ENCODE results near the gene SAMM50. TPM values are rescaled to one million over a fixed set of nuclear protein-coding genes. Genes with fewer than 3 reads are reported as not detected.

Gene SAMM50
- total RNA-seq, 4 donors from 2014 or later: 31.9 to 38.3 (median 32.1) TPM

DNA sequence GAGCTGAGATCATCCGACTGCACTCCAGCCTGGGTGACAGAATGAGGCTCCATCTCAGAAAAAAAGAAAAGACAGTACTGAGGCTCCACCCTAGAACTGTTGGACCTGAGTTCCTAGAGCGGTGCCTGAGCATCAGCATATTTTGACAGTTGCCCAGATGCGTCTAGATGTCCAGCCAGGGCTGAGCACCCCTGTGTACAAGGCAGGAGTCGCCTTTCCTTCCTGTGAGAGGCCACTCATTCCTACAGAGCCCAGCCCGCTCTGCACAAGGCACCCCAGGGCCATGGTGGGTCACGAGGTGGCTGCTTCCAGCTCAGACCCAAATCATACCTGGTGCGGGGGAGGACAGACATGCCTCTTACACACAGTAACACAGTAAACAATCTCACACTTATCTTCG lies 15.9 kb downstream of the SAMM50 start:
- H3K4me1 ChIP-seq: no peaks in the 10 kb centered on the region

DNA sequence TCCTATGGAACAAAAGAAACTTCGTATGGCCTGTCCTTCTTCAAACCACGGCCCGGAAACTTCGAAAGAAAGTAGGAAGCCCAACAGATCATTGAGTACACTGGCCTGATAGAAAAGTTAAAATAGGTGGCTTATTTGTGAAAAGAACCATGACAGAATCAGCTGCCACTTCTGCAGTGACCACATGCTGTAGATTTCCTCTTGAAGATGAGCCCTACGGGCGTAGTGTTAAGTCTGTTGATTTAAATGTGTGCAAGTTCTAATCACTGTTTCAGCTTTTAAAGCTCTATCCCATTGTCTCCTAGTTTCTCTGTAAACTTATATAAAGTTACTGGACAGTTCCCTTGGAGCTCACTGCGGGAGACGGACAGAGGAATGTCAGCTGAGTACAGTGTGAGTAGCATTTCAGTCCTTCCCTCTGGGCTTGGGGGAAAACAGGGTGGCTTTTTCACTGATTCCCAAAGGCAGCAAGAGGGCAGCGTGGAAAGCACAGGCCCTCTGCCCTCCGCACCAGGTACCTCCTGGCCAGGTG lies 17.8 kb downstream of the SAMM50 start:
- no peaks in the 10 kb centered on the region for H3K27me3 ChIP-seq
- TF ChIP-seq, protein P1, sequence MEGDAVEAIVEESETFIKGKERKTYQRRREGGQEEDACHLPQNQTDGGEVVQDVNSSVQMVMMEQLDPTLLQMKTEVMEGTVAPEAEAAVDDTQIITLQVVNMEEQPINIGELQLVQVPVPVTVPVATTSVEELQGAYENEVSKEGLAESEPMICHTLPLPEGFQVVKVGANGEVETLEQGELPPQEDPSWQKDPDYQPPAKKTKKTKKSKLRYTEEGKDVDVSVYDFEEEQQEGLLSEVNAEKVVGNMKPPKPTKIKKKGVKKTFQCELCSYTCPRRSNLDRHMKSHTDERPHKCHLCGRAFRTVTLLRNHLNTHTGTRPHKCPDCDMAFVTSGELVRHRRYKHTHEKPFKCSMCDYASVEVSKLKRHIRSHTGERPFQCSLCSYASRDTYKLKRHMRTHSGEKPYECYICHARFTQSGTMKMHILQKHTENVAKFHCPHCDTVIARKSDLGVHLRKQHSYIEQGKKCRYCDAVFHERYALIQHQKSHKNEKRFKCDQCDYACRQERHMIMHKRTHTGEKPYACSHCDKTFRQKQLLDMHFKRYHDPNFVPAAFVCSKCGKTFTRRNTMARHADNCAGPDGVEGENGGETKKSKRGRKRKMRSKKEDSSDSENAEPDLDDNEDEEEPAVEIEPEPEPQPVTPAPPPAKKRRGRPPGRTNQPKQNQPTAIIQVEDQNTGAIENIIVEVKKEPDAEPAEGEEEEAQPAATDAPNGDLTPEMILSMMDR (IDR thresholded peaks at IDR 0.05): no peak
- TF ChIP-seq POLR2A (IDR thresholded peaks at IDR 0.05): no peak
- WGBS, 2 donors: 92 to 93% methylated on average over 10 of the region's 10 CpGs
- H3K4me1 ChIP-seq: no peaks in the 10 kb centered on the region
- no peak overlapping the region for H3K27ac ChIP-seq
- no peak for DNase-seq
- intact Hi-C loops (cut with DNase I): no loop called here
- H3K9me3 ChIP-seq: no peaks in the 10 kb centered on the region
- peaks cover 65 to 74% of the 10 kb centered on the region in 2 donors for H3K36me3 ChIP-seq
- no peak overlapping the region for H3K4me3 ChIP-seq (replicated peaks in 1 of 3)

More for the DNA sequence above, 15.9 kb downstream of the SAMM50 start:
- intact Hi-C loops (cut with DNase I): no loop called here
- H3K27ac ChIP-seq: no peak overlapping the region
- peaks cover 67 to 73% of the 10 kb centered on the region in 2 donors for H3K36me3 ChIP-seq
- TF ChIP-seq, protein P1 (IDR thresholded peaks at IDR 0.05): no peak
- no peak for TF ChIP-seq POLR2A (IDR thresholded peaks at IDR 0.05)
- no peaks in the 10 kb centered on the region for H3K27me3 ChIP-seq
- 90 to 93% methylated on average over 6 to 8 of the region's 8 CpGs for WGBS, 2 donors
- no peak overlapping the region for H3K4me3 ChIP-seq (replicated peaks in 1 of 3)
- no peak for DNase-seq
- no peaks in the 10 kb centered on the region for H3K9me3 ChIP-seq

DNA sequence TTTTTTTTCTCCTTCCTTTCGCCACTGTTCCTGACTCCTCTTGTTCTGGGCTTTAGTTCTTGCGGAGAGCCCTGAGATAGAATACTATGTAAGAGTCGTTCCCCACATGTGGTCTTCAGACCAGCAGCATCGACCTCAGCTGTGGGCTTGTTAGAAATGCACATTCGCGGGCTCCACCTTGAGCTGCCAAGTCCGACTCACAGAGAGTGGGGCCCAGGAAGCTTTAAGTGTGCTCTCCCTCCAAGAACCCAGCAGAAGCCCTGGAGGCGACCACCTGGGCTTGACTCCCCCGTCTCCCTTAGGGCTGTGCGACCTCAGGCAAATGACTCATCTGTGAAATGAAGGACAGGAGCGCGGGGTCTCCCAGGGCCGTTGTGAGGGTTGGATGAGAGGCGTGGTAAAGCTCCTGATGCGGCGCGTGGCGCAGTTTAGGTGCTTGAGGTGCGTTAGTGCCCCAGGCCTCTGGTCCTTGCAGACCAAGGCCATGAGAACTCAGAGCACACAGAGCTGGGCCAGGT lies 18.8 kb downstream of the SAMM50 start:
- 93 to 99% methylated on average over 18 to 19 of the region's 19 CpGs for WGBS, 2 donors
- TF ChIP-seq, protein P1 (IDR thresholded peaks at IDR 0.05): no peak
- TF ChIP-seq POLR2A (IDR thresholded peaks at IDR 0.05): no peak
- Histone ChIP-seq H3K27me3 (no peaks in the 10 kb centered on the region), H3K36me3 (peaks cover 64 to 73% of the 10 kb centered on the region in 2 donors), H3K4me1 (no peaks in the 10 kb centered on the region), H3K27ac (no peak overlapping the region), H3K4me3 (replicated peaks in 1 of 3) (no peak overlapping the region), H3K9me3 (no peaks in the 10 kb centered on the region)
- no peak for DNase-seq
- intact Hi-C loops (cut with DNase I): no loop called here

DNA sequence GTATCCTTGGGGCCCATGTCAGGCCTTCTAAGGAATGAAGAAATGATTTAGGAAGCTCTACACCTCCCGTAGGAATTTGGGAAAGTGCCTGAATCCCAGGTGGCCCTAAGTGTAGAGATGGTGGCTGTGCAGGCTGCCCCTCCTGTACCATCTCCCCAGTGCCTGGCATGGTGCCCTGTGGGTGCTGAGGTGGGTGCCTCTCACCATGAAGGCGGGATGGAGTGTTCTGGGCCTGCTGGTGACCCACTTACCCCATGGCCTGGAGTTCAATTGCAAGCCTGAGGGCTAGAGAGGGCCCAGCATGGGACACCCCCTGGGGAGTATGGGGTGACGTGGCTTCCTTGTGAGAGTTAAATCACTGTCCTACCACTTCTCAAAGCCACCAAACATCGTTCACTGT lies 19.8 kb downstream of the SAMM50 start:
- DNase-seq: no peak
- Histone ChIP-seq H3K9me3 (no peaks in the 10 kb centered on the region), H3K27ac (no peak overlapping the region), H3K27me3 (no peaks in the 10 kb centered on the region), H3K36me3 (peaks cover 62 to 70% of the 10 kb centered on the region in 2 donors), H3K4me1 (no peaks in the 10 kb centered on the region), H3K4me3 (replicated peaks in 1 of 3) (no peak overlapping the region)
- 65 to 69% methylated on average over 3 to 4 of the region's 4 CpGs for WGBS, 2 donors
- no peak for TF ChIP-seq POLR2A (IDR thresholded peaks at IDR 0.05)
- TF ChIP-seq, protein P1 (IDR thresholded peaks at IDR 0.05): no peak
- intact Hi-C loops (cut with DNase I): no loop called here

DNA sequence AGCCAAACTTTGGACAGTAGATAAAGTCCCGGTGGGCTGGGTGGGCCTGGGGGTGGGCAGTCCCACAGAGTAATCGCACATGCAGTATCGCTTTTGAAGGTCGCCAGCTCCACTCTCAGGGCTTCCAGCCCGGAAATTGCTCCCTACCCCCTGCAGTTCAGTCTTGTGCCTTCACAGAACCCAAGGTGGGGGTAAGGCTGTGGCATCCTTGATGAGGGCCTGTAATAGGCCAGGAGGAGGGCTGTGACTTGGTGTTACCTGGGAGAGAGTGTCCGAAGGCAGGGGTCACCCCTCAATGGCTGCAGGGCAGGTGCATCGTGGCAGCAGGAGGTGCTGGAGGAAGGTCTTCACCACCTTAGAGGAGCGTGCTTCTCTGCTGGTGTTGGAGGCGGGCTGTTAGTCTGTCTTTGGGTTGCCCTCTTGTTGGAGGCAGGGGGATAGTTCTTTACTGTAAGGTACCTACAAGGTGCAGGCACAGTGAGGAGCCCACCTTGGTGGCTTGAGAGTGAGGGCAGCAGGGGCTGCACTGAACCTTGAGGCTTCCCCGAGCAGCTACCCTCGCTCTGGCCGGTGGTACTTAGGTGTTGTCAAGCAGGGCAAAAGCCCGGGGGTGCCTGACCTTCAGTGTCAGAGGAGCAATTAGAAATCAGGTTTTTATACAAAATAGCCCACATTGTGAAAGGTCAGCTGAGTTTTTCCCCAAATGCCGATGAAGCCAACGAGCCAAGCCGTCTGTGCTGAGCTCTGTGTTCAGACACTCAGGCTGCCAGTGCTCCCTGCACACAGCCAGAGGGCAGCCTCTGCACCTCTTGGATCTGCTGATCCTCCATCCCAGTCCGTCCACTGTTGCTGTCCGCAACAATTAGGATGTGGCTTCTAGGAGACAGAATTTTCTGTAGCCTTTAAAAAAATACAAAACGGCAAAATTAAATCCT lies 21.9 kb downstream of the SAMM50 start:
- no peak for DNase-seq
- no peak overlapping the region for H3K27ac ChIP-seq
- peaks cover 73 to 75% of the 10 kb centered on the region in 2 donors for H3K36me3 ChIP-seq
- H3K9me3 ChIP-seq: no peaks in the 10 kb centered on the region
- TF ChIP-seq, protein P1 (IDR thresholded peaks at IDR 0.05): no peak
- no peak for TF ChIP-seq POLR2A (IDR thresholded peaks at IDR 0.05)
- H3K4me1 ChIP-seq: no peaks in the 10 kb centered on the region
- WGBS, 2 donors: 88 to 94% methylated on average over 17 to 18 of the region's 19 CpGs
- no peak overlapping the region for H3K4me3 ChIP-seq (replicated peaks in 1 of 3)
- H3K27me3 ChIP-seq: no peaks in the 10 kb centered on the region
- intact Hi-C loops (cut with DNase I): no loop called here

Data from thyroid gland (tissue), 4 donors.